HepG2 (cell line): Measurements from ENCODE around the gene THOC6.

Experiments used
- ATF1 ChIP-seq: IDR thresholded peaks from 2 replicates; pipeline ENCODE4 v1.6.1; 2016; ENCODE audit warnings: mild to moderate bottlenecking, control low read depth
- ETV5 ChIP-seq: IDR thresholded peaks from 2 replicates; pipeline ENCODE4 v1.6.1; 2018; ENCODE audit warnings: missing biosample characterization, missing genetic modification reagents, inconsistent platforms, borderline replicate concordance
- EZH2 ChIP-seq: conservative IDR thresholded peaks from 2 replicates; pipeline ENCODE4 v1.6.1; 2012; ENCODE audit warnings: mild to moderate bottlenecking, low read depth, low read length, moderate library complexity
- KLF13 ChIP-seq: sonication (generic); formaldehyde crosslinking; IDR thresholded peaks from 2 replicates; pipeline ENCODE4 v1.4.0; 2020; ENCODE audit warnings: mild to moderate bottlenecking, missing genetic modification reagents
- POLR2A ChIP-seq, 2 experiments: IDR thresholded peaks; 2 replicates each; pipeline ENCODE4 v1.6.1; 2011; ENCODE audit warnings: low read depth in 2 of 2, low read length in 2 of 2, mild to moderate bottlenecking in 1 of 2, moderate library complexity in 1 of 2; ENCODE audit not compliant: insufficient read depth in 1 of 2
- SKI ChIP-seq: fragments of 450-650 bp; IDR thresholded peaks from one replicate; pipeline ENCODE4 v1.6.1; 2018; ENCODE audit warnings: mild to moderate bottlenecking; ENCODE audit not compliant: partially characterized antibody
- TAF1 ChIP-seq: sonication (generic); formaldehyde crosslinking; IDR thresholded peaks from 2 replicates; pipeline ENCODE4 v1.4.0; 2020; ENCODE audit warnings: missing genetic modification reagents
- TF ChIP-seq, protein P1 (sequence below): sonication (generic); formaldehyde crosslinking; IDR thresholded peaks from 2 replicates; pipeline ENCODE4 v1.4.0; 2020; ENCODE audit warnings: mild to moderate bottlenecking, missing genetic modification reagents
- TF ChIP-seq, protein P2 (sequence below): sonication (generic); formaldehyde crosslinking; IDR thresholded peaks from 2 replicates; pipeline ENCODE4 v1.5.0; 2020; ENCODE audit warnings: mild to moderate bottlenecking, missing genetic modification reagents, moderate library complexity
- TF ChIP-seq, protein P3 (sequence below): sonication (generic); formaldehyde crosslinking; IDR thresholded peaks from 2 replicates; pipeline ENCODE4 v1.9.0; 2021; ENCODE audit warnings: missing genetic modification reagents, borderline replicate concordance
- TF ChIP-seq, protein P4 (sequence below): sonication (generic); formaldehyde crosslinking; IDR thresholded peaks from 2 replicates; pipeline ENCODE4 v1.5.1; 2020; ENCODE audit warnings: missing genetic modification reagents, mild to moderate bottlenecking, borderline replicate concordance
- TF ChIP-seq, protein P5 (sequence below): sonication (generic); formaldehyde crosslinking; IDR thresholded peaks from 2 replicates; pipeline ENCODE4 v1.8.1; 2023; ENCODE audit warnings: missing genetic modification reagents, inconsistent platforms, borderline replicate concordance

- TF ChIP-seq, protein P1, sequence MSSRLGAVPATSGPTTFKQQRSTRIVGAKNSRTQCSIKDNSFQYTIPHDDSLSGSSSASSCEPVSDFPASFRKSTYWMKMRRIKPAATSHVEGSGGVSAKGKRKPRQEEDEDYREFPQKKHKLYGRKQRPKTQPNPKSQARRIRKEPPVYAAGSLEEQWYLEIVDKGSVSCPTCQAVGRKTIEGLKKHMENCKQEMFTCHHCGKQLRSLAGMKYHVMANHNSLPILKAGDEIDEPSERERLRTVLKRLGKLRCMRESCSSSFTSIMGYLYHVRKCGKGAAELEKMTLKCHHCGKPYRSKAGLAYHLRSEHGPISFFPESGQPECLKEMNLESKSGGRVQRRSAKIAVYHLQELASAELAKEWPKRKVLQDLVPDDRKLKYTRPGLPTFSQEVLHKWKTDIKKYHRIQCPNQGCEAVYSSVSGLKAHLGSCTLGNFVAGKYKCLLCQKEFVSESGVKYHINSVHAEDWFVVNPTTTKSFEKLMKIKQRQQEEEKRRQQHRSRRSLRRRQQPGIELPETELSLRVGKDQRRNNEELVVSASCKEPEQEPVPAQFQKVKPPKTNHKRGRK (CRISPR knock-in tag) = no peak
- TF ChIP-seq, protein P2, sequence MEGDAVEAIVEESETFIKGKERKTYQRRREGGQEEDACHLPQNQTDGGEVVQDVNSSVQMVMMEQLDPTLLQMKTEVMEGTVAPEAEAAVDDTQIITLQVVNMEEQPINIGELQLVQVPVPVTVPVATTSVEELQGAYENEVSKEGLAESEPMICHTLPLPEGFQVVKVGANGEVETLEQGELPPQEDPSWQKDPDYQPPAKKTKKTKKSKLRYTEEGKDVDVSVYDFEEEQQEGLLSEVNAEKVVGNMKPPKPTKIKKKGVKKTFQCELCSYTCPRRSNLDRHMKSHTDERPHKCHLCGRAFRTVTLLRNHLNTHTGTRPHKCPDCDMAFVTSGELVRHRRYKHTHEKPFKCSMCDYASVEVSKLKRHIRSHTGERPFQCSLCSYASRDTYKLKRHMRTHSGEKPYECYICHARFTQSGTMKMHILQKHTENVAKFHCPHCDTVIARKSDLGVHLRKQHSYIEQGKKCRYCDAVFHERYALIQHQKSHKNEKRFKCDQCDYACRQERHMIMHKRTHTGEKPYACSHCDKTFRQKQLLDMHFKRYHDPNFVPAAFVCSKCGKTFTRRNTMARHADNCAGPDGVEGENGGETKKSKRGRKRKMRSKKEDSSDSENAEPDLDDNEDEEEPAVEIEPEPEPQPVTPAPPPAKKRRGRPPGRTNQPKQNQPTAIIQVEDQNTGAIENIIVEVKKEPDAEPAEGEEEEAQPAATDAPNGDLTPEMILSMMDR (CRISPR knock-in tag) = no peak
- TF ChIP-seq KLF13 (CRISPR knock-in tag) (no peak), SKI (no peak), POLR2A (IDR thresholded peaks at IDR 0.05; ENCODE audit: insufficient read depth in 1 of 2, low read depth in 2 of 2, low read length in 2 of 2) (peak; percentile 41 to 71; a peak in 3 of 4 replicates), TAF1 (no peak), ATF1 (CRISPR knock-in tag) (no peak), EZH2 (no peak), ETV5 (CRISPR knock-in tag) (no peak)
- TF ChIP-seq, protein P3, sequence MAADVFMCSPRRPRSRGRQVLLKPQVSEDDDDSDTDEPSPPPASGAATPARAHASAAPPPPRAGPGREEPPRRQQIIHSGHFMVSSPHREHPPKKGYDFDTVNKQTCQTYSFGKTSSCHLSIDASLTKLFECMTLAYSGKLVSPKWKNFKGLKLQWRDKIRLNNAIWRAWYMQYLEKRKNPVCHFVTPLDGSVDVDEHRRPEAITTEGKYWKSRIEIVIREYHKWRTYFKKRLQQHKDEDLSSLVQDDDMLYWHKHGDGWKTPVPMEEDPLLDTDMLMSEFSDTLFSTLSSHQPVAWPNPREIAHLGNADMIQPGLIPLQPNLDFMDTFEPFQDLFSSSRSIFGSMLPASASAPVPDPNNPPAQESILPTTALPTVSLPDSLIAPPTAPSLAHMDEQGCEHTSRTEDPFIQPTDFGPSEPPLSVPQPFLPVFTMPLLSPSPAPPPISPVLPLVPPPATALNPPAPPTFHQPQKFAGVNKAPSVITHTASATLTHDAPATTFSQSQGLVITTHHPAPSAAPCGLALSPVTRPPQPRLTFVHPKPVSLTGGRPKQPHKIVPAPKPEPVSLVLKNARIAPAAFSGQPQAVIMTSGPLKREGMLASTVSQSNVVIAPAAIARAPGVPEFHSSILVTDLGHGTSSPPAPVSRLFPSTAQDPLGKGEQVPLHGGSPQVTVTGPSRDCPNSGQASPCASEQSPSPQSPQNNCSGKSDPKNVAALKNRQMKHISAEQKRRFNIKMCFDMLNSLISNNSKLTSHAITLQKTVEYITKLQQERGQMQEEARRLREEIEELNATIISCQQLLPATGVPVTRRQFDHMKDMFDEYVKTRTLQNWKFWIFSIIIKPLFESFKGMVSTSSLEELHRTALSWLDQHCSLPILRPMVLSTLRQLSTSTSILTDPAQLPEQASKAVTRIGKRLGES = no peak
- TF ChIP-seq, protein P4, sequence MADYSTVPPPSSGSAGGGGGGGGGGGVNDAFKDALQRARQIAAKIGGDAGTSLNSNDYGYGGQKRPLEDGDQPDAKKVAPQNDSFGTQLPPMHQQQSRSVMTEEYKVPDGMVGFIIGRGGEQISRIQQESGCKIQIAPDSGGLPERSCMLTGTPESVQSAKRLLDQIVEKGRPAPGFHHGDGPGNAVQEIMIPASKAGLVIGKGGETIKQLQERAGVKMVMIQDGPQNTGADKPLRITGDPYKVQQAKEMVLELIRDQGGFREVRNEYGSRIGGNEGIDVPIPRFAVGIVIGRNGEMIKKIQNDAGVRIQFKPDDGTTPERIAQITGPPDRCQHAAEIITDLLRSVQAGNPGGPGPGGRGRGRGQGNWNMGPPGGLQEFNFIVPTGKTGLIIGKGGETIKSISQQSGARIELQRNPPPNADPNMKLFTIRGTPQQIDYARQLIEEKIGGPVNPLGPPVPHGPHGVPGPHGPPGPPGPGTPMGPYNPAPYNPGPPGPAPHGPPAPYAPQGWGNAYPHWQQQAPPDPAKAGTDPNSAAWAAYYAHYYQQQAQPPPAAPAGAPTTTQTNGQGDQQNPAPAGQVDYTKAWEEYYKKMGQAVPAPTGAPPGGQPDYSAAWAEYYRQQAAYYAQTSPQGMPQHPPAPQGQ (CRISPR knock-in tag) = no peak
- TF ChIP-seq, protein P5, sequence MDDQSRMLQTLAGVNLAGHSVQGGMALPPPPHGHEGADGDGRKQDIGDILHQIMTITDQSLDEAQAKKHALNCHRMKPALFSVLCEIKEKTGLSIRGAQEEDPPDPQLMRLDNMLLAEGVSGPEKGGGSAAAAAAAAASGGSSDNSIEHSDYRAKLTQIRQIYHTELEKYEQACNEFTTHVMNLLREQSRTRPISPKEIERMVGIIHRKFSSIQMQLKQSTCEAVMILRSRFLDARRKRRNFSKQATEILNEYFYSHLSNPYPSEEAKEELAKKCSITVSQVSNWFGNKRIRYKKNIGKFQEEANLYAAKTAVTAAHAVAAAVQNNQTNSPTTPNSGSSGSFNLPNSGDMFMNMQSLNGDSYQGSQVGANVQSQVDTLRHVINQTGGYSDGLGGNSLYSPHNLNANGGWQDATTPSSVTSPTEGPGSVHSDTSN = no peak
Observed at GRCh38 chr16:3022684-3023414, 986 bp upstream of the THOC6 start.
